Stimulated activated CD8-positive, alpha-beta memory T cell treated with anti-CD3 and anti-CD28 coated beads, Interleukin-4, amount 100 ng/mL, for 4 hours (primary cell): Measurements from ENCODE around the gene SLC35C1.
A peak's percentile ranks its signal among the peaks of the same experiment; 100 is the strongest.

ENCODE experiments used
- DNase-seq, 2 donors: peaks; one replicate each; pipeline ENCODE4 v3.0.0-alpha.2; 2020; ENCODE audit warnings: low read depth in 2 of 2, low spot score in 1 of 2

Gene SLC35C1

DNA sequence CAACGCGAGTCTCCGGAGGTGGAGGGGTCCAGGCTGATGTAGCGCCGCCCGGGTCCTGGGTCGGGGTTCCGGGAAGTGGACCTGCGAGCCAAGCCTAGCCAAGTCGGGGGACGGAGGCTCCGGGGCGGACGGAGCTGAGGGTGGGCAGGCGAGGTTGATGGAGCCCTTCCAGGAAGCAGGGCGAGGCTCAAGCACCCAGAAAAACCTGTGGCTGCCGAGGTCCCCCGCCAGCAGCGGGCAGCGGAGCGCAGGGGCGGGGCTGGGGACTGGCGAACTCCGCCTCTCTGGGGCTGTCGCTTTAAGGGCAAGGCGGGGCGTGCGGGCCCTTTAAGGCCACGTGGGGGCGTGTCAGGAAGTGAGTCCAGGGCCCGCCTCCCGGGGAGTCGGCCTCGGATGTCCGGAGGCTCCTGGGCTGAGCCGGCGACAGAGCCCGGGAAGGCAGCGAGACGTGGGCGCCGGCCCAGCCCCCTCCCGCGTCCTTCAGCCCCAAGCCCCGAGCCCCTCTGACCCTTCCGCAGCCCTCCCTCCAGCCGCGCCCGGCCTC lies at the start of gene SLC35C1:
SLC35C1 (plus strand) TSS at position 389 of the 544 bp plus-strand sequence. CDS start 653 bp downstream, outside the sequence.
- peak; percentile 89 to 91 for DNase-seq

DNA sequence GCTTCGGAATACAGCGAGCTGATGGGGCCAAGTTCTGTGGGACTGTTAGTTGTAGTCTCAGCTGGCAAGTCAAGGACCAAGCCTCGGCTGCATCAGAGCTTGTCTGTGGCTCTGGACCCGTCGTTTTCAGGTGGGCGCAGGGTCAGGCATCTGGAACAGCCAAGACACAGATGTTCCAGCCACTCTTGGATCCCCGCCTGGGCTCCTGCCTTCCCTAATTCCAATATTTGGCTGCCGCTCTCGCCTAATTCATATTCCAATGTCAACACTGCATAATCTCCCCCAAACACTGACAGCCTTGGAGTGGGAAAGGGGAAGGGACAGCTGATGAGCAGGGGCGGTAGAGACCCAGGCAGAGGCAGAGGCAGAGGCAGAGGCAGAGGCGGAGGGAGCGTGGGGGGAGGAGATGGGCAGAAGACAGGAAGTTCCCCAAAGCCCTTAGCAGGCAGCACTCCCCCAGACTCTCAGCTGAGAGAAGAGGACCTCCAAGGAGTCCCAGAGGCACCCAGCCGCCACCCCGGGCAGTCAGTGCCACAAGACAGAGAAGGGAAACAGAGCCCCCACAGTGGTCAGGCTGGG lies 49.6 kb upstream of the SLC35C1 start:
- no peak for DNase-seq

DNA sequence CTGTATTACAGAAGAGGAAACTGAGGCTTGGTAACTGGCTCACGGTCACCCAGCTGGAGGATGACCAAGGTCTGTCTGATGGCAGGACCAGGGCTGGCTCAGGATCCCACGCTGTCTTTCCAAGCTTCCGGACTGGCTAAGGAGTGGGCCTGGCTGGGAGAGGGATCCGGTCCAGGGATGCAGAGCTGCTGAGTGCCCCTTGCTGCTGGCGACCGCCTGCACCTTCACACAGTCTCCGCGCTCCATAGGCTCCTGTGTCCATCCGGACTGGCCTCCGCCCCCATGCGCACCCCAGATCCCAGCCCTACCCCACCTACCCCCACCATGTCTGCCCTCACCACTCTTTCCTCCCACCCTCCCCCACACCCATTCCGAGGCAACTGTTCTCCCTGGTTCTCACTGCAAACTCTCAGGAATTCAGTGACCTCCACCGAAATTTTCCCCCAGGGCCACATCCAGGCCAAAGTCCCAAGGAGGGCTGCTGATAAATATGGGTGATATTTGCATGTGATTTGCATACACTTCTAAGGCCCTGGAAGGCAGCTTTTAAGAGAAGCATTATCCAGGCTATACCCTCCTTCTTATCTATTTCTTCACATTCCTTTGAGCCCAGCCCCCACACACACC lies 48.5 kb upstream of the SLC35C1 start:
- no peak for DNase-seq

DNA sequence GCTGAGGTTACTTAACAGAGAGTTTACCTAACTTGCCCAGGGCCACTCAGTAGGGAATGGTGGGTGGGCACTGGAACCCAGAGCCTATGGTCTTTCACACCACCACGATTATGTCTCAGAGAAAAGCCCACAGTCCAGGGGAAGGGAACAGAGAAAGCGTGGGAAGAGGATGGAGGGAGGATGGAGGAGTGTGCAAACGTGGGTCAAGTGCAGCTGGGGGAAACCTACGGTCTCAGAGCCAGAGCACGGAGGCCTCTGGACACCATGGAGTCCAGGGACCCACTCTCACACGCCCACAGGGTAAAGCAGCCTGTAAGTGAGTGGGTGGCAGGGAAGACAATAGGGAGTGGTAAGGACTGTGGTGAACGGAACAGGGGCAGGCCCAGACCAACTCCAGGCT lies 47.3 kb upstream of the SLC35C1 start:
- DNase-seq, result no peak

DNA sequence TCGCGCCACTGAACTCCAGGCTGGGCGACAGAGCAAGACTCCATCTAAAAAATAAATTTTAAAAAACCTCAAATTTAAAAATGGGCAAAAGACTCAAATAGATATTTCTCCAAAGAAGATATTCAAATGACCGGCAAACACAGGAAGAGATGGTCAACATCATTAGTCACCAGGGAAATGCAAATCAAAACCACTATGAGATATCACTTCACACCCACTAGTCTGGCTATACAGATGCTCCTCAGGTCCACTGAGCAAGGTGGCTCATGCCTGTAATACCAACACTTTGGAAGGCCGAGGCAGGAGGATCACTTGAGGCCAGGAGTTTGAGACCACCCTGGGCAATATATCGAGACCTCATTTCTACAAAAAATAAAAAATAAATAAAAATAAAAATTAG lies 43.3 kb upstream of the SLC35C1 start:
- no peak for DNase-seq

DNA sequence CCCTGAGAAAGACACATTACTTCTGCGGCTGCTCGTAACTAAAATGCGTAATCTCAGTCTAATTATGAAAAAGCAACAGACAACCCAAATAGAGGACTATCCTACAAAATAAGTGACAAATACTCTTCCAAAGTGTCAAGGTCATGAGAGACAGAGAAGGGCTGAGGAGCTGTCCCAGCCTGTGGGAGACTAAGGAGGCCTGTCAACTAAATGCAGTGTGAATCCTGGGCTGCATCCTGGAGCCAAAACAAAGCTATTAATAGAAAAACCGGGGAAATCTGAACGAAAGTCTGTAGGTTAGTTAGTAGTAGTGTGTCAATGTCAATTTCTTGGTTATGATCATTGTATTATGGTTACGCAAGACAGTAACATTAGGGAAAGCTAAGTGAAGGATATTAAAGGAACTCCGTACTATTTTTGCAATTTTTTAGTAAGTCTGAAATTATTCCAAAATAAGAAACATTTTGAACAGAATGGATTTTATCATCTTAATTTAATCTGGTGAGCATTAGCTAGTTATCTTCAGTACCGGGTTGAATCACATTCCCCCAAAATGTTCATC lies 39.8 kb upstream of the SLC35C1 start:
- no peak for DNase-seq

DNA sequence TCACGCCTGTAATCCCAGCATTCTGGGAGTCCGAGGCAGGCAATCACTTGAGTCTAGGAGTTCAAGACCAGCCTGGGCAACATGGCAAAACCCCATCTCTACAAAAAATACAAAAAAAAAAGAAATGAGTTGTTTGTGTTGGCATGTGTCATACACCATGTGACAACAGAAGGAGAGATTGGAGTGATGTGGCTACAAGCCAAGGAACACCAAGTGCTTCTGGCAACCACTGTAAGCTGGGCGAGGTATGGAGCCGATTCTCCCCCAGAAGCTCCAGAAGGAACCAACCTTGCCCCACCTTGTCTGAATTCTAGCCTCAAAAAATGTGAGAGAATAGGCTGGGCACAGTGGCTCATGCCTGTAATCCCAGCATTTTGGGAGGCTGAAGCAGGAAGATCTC lies 39.1 kb upstream of the SLC35C1 start:
- no peak for DNase-seq

DNA sequence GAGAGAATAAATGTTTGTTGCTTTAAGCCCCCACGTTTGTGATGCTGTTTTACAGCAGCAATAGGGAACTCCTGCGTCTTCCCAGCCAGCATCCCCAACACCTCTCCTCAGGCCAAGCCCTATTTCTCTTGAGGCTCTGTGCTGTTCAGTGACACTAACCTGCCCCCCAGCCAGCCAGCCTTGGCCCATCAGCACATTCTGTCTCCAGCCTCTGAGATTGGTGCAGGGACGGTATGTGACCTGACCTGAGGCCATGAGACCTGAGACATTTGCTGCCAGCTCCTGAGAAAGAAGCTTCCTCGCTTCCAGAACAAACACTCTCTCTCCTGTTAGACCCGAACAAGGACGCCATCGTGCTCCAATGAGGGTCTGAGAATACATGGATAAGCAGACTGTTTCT lies 38.5 kb upstream of the SLC35C1 start:
- DNase-seq, result no peak

DNA sequence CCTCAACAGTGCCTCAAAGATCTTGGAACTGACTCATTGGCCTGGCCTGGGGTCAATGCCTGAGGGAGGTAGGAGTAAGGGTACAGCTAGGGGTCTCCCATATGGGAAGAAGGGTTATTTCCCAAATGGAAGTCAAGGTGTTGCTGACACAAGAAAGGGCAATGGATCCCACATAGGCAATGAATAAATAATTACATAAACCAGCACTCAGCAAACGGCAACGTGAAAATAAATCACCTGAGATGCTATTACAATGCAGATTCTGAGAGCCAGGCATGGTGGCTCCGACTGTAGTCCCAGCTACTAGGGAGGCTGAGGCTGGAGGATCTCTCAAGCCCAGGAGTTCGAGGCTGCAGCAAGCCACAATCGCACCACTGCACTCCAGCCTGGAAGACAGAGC lies 36.5 kb upstream of the SLC35C1 start:
- DNase-seq, result no peak

DNA sequence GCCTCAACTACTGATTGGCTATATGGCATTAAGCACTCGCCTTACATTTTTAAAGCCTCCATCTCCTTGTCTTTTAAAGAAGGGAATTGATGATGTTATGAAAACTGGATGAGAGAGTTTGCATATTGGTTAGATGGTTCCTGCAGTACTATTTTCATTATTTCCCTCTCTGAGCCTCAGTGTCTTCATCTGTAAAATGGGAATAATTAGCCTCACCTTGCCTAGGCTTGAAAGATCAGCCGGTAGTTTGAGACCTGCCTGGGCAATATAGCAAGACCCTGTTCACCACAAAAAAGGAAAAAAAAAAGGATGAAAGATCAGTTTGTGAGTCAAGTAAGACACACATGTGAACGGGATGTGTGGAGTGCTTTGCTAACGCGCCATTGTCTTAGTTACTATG lies 35.0 kb upstream of the SLC35C1 start:
- DNase-seq, result no peak

DNA sequence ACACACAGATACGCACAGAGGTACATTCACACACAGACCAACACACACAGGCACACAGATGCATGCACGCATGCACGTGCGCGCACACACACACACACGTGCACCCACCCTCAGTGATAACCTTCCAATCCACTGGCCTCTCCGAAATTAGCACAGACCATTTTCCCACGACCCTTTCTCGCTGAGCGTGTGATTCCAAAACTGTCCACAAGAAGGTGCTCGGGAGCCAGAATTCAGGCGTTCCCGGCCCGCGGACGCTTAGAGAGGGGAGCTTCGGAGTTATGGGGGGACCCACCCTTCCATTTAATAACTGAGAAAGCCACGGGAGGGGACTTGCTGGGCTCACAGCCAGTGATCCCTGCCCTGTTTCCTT lies 33.8 kb upstream of the SLC35C1 start:
- DNase-seq, result peak; percentile 24 to 61

DNA sequence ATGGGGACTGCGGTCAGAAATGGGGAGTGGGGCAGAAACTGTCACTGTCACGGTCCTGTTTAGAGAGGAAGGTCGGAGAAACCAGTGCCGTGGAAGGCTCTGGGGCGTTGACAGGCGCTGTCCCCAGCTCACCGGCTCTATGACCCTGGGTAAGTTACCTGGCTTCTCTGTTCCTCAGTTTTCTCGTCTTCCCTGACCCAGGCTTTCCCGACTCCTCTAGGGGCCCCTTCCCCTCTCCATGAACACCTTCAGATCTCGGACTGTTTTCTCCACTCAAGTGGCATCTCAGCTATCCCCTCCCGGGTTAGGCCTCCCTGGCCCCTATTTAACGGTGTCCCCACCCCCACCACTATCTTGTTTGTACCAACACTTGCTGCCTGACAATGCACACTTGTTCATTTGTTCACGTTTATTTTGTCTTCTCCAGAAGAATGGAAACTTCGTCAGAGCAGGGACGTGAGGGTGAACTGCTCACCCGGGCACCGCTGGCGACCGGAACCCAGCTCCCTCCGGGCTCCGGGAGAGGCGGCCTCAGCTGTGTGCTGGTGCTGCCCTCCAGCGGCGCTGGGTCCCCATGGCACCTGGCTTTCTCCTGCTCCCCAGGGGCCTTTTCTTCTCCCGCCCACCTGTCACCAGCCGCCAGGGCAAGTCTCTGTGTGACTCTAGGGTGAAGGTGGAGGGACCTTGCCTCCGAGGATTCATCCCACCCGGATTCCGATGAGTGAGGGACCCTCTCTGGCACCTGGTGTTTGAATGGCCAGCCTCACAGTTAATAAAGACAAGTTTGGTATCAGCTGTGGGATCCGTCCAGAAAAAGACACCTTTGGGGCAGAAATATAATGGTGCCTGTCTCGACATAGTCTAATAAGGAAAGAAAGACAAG lies 33.1 kb upstream of the SLC35C1 start:
- DNase-seq, result peak; percentile 64 to 71

DNA sequence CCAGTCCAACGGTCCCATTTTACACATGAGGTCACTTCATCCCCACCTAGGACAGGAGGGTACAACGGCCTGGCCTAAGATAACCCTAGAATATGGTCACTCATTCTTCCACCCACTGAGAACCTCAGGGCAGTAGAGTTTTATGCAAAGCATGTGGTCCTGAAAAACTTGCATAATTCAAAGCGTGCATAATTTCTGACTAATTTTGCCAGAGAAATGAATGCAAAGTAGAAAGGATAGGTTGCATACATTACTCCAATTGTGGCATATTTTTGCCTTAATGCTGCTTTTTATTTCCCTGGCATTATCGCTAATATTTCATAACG lies 32.5 kb upstream of the SLC35C1 start:
- DNase-seq, result no peak

DNA sequence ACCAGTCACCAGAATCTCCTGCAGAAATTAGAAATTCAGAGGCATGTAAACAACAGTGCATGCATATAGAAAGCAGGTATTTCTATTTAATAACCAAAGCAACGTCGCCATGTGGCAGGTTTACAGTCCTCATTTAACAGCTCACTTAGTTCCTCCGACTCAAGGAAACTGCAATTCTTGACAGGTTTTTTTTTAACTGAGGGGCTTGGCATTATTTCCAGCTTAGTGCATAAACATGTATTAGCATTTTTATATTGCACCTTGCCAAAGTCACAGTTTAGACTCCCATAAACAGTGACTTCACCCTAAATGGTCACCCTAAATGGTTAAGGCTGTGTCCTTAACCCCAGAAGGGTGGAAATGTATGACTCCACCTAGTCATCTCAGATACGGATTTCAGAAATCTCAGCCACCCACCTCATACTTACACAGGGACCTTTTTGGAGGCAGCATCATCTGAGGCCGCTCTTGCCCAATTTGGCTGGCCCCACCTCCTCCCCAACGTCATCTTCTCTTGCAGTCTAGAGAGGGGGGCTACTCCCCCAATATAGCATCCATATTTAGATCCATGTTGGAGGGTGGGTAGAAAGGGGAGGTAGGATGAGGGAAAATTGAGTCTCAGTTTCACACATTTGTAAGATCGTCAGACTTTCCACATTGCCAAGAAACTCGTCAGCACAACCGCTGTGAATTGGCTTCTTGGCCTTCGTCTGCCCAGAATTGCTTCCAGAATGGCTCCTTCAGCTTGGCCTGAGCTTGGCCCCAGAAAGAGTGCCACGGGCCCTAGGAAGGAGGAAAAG lies 31.8 kb upstream of the SLC35C1 start:
- DNase-seq, result no peak

DNA sequence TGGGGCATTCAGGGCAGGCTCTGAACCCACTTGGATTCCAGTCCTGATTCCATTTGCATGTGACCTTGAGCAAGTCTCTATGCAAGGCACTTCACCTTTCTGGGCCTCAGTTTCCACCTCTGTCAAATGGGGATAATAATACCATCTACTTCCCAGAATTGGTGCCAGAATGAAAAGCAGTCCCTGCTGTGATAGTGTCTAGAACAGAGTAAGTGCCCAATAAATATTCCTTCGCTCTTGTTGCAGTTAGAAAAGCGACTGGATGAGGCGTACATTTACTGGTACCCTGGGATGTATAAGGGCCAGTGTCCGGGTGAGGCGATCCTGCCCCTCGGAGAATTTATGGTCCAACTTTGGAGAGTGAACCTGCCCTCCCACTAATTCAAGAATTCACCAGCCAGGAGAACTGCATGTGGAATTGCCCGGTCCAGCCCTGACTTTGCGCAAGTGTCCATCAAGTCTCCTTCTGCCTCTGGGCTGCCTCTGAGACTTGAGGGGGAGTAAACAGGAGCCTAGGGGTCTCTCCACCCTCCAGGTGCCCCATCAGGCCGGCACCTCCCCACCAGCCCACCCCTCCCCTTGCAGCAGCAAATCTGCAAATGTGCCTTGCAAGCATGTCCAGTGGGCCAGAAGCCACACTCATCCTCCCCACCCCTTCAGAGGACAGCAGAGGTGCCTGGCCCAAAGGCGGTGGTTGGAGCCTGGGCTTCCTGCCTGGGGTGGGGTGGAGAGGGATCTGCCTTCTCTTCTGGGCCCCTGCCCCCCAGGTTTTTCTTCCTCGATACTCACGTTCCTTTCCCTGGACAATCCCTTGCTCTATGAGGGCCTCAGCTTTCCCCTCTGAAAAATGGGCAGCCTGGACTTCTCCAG lies 30.9 kb upstream of the SLC35C1 start:
- DNase-seq, result no peak

DNA sequence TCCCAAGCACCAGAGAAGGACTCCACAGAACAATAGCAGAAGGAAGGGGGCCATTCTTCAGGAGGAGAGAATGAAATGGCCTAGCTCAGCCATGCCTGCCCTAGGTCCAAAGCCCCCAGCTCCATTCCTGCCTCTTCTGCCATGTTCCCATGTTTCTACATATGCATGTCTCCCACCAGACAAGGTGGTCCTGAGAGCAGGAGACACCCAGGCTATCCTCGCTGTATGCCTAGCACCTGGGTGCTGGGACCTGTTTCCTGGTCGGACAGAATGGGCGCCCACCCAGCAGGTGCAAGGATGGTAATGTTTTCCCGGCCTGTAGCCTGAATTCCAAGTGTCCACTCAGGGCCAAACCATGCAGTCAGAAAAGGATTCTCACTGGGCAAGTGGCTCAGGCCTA lies 30.2 kb upstream of the SLC35C1 start:
- no peak for DNase-seq

DNA sequence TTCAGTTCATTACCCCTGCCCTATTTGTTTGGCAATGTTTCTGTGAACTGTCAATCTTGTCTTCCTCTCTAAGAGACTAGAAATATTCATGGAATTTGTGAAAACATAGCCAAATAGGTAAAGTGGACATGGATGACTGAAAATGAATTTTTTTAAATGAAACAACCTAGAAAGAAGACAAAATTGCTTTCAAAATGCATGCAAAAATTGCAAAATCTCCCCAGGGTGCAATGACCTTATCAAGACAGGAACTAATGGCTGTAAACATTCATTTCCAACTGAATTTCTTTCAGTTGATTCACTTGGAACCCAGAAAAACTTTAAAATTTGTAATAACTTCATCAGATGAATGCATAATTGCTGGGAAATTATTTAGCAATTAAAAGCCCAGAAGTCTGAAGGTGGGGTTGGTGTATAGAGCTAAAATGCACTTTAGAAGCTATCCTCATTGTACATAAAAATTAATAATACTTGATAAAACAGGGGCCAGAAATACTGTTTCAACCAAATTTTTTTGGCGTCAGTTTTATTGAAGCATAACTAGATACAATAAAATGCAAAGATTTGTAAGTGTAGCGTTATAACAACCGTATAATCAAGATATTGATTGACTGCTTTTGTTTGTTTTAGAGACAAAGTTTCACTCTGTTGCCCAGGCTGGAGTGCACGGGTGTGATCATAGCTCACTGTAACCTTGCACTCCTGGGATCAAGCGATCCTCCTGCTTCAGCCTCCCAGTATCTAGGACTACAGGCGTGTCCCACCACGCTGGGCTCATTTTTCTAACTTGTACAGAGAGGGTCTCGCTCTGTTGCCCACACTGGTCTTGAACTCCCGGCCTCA lies 27.6 kb upstream of the SLC35C1 start:
- DNase-seq, result no peak

DNA sequence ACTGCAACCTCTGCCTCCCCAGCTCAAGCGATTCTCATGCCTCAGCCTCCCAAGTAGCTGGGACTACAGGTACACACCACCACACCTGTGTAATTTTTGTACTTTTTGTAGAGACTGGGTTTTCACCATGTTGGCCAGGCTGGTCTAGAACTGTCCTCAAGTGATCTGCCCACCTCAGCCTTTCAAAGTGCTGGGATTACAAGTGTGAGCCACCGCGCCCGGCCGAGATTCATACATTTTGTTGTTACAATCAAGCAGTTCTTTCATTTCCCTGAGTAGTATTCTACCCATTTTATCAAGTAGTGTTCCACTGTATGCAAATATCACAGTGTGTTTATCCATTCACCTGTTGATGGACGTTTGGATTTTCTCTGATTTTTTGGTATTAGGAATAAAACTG lies 26.6 kb upstream of the SLC35C1 start:
- no peak for DNase-seq

DNA sequence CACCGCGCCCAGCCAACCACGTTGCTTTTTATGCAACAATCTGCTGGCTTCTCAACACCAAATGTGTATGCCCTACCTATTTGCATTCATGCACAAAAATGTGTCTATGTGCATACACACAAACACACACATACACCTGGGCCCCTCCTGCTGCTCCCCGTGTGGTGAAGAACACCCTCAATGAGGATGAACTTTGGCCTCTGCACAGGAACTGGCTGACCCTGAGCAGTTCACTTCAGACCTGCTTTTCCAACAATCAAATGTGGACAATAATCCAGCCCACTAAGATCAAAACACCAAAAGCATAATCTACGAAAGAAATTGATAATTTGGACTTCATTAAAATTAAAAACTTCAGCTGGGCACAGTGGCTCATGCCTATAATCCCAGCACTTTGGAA lies 25.3 kb upstream of the SLC35C1 start:
- no peak for DNase-seq
